GM12878 (cell line): Measurements from ENCODE around the gene FSHR.

ENCODE experiments used
- CHD1 ChIP-seq: IDR thresholded peaks from 2 replicates; pipeline ENCODE4 v1.6.1; 2012; ENCODE audit warnings: low read depth, low read length, improper control_type of control experiment
- KDM1A ChIP-seq: fragments of 200-600 bp; sonication (generic); IDR thresholded peaks from 2 replicates; pipeline ENCODE4 v1.6.1; 2016; ENCODE audit warnings: borderline replicate concordance
- RAD21 ChIP-seq: IDR thresholded peaks from 2 replicates; pipeline ENCODE4 v1.6.1; 2011; ENCODE audit warnings: mild to moderate bottlenecking, low read depth, low read length, moderate library complexity; ENCODE audit not compliant: insufficient read depth
- TCF7 ChIP-seq: IDR thresholded peaks from 2 replicates; pipeline ENCODE4 v1.6.1; 2014; ENCODE audit warnings: antibody characterized with exemption, borderline replicate concordance
- TF ChIP-seq, protein P1 (sequence below), 3 experiments: IDR thresholded peaks in 2 of 3; conservative IDR thresholded peaks in 1 of 3; 2 replicates each; pipeline ENCODE4 v1.5.1; 2011; ENCODE audit warnings: low read depth in 3 of 3, low read length in 3 of 3, mild to moderate bottlenecking in 3 of 3, control low read depth in 2 of 3, moderate library complexity in 2 of 3, inconsistent platforms in 1 of 3, mixed read lengths in 1 of 3; ENCODE audit not compliant: control insufficient read depth in 2 of 3, insufficient read depth in 1 of 3; ENCODE audit errors: extremely low read depth in 1 of 3
- TF ChIP-seq, protein P2 (sequence below): IDR thresholded peaks from 2 replicates; pipeline ENCODE4 v1.6.1; 2012; ENCODE audit warnings: low read depth, low read length, improper control_type of control experiment
- TF ChIP-seq, protein P3 (sequence below): IDR thresholded peaks from 2 replicates; pipeline ENCODE4 v1.6.1; 2012; ENCODE audit warnings: mild to moderate bottlenecking, low read depth, low read length

DNA sequence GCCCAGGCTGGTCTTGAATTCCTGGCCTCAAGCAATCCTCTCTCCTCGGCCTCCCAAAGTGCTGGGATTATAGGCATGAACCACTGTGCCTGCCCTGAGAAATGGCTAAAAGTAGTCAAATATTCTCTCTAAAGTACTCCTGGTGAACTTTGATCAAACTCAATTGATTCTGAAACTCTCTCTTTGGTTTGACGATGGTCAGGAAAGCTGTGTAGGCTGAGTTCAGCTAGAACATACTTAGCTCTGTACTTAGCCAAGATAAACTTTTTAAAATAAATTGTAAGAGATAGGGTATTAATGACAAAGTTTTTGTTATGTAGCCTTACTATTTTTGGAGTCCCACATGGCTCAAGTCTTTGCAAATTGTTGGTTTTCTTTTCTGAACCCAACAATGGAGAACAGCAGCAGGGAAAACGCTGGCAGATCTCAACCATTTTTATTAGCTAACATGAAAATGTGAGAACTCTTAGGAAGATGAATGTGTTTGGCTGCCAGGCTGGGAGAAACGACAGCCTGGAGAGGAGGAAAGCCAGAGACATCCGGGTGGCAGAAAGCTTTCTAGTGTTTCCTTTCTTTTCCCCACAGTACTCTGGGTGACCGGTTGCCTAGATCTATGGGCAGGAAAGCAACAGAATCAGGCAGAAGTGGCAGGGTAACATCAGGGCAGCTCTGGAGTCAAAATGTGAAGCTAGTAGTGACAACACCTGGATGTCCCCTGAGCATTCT lies 205.8 kb downstream of the FSHR start:
- TF ChIP-seq, protein P1, sequence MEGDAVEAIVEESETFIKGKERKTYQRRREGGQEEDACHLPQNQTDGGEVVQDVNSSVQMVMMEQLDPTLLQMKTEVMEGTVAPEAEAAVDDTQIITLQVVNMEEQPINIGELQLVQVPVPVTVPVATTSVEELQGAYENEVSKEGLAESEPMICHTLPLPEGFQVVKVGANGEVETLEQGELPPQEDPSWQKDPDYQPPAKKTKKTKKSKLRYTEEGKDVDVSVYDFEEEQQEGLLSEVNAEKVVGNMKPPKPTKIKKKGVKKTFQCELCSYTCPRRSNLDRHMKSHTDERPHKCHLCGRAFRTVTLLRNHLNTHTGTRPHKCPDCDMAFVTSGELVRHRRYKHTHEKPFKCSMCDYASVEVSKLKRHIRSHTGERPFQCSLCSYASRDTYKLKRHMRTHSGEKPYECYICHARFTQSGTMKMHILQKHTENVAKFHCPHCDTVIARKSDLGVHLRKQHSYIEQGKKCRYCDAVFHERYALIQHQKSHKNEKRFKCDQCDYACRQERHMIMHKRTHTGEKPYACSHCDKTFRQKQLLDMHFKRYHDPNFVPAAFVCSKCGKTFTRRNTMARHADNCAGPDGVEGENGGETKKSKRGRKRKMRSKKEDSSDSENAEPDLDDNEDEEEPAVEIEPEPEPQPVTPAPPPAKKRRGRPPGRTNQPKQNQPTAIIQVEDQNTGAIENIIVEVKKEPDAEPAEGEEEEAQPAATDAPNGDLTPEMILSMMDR (IDR thresholded peaks at IDR 0.05 in 2 of 3, conservative IDR thresholded peaks at IDR 0.05 in 1 of 3; ENCODE audit: control insufficient read depth in 2 of 3, extremely low read depth in 1 of 3, insufficient read depth in 1 of 3, low read depth in 3 of 3, low read length in 3 of 3): no peak
- TF ChIP-seq KDM1A: no peak
- no peak for TF ChIP-seq RAD21
- TF ChIP-seq, protein P2, sequence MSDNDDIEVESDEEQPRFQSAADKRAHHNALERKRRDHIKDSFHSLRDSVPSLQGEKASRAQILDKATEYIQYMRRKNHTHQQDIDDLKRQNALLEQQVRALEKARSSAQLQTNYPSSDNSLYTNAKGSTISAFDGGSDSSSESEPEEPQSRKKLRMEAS: no peak
- TF ChIP-seq CHD1: no peak
- TF ChIP-seq, protein P3, sequence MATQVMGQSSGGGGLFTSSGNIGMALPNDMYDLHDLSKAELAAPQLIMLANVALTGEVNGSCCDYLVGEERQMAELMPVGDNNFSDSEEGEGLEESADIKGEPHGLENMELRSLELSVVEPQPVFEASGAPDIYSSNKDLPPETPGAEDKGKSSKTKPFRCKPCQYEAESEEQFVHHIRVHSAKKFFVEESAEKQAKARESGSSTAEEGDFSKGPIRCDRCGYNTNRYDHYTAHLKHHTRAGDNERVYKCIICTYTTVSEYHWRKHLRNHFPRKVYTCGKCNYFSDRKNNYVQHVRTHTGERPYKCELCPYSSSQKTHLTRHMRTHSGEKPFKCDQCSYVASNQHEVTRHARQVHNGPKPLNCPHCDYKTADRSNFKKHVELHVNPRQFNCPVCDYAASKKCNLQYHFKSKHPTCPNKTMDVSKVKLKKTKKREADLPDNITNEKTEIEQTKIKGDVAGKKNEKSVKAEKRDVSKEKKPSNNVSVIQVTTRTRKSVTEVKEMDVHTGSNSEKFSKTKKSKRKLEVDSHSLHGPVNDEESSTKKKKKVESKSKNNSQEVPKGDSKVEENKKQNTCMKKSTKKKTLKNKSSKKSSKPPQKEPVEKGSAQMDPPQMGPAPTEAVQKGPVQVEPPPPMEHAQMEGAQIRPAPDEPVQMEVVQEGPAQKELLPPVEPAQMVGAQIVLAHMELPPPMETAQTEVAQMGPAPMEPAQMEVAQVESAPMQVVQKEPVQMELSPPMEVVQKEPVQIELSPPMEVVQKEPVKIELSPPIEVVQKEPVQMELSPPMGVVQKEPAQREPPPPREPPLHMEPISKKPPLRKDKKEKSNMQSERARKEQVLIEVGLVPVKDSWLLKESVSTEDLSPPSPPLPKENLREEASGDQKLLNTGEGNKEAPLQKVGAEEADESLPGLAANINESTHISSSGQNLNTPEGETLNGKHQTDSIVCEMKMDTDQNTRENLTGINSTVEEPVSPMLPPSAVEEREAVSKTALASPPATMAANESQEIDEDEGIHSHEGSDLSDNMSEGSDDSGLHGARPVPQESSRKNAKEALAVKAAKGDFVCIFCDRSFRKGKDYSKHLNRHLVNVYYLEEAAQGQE: no peak
- no peak for TF ChIP-seq TCF7
